ENCODE data around the gene TMEM128.
"Not testable (repeated sequence)": the region's sequence is repeated elsewhere in the genome, so short reads cannot be mapped to it uniquely, and the experiment has no call there.

DNA sequence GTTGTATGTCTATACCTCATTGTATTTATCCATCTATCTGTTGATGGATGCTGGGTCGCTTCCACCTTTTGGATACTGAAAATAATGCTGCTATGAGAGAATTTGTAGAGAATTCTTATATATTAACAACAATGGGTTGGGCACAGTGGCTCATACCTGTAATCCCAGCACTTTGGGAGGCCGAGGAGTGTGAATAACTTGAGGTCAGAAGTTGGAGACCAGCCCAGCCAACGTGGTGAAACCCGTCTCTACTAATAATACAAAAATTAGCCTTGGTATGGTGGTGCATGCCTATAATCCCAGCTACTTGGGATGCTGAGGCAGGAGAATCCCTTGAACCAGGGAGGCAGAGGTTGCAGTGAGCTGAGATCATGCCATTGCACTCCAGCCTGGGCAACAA is 34.3 kb downstream of the TMEM128 start:
- TF ChIP-seq, protein P1, sequence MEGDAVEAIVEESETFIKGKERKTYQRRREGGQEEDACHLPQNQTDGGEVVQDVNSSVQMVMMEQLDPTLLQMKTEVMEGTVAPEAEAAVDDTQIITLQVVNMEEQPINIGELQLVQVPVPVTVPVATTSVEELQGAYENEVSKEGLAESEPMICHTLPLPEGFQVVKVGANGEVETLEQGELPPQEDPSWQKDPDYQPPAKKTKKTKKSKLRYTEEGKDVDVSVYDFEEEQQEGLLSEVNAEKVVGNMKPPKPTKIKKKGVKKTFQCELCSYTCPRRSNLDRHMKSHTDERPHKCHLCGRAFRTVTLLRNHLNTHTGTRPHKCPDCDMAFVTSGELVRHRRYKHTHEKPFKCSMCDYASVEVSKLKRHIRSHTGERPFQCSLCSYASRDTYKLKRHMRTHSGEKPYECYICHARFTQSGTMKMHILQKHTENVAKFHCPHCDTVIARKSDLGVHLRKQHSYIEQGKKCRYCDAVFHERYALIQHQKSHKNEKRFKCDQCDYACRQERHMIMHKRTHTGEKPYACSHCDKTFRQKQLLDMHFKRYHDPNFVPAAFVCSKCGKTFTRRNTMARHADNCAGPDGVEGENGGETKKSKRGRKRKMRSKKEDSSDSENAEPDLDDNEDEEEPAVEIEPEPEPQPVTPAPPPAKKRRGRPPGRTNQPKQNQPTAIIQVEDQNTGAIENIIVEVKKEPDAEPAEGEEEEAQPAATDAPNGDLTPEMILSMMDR (IDR thresholded peaks at IDR 0.05) = not testable (repeated sequence)
- TF ChIP-seq POLR2A (IDR thresholded peaks at IDR 0.05) = not testable (repeated sequence)
